HG02852 (cell line): ENCODE results near the gene SKA2.
"Not testable (repeated sequence)": the region's sequence is repeated elsewhere in the genome, so short reads cannot be mapped to it uniquely, and the experiment has no call there.

Experiments used
- ATAC-seq: cut with Tn5 transposase; IDR thresholded peaks from one replicate; pipeline ENCODE4 v1.9.1; 2021; ENCODE audit warnings: mild to moderate bottlenecking, moderate library complexity; ENCODE audit not compliant: unreplicated experiment

The SKA2 gene

GRCh38 chr17:59152925-59153324 is 2.1 kb downstream of the SKA2 start:
- ATAC-seq = no peak

DNA sequence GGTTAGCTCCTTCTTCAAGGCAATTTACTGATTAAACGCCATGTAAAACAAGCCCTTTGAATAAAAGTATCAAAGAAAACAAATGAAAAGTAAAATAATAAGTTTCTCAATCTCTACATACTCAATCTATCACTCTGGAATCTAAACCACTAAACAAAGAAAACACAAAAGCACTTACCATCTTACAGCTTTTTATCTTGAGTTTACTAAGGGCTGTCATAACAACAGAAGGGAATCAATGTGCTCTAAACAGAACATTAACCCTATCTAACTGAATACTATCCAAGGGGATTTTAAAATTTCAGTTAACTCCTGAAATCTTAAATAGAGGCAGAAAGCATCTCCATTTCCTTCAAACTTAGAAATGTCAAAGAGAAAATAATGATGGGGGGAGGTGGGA is 3.4 kb downstream of the SKA2 start:
- ATAC-seq = no peak

- no peak for ATAC-seq
Measured at GRCh38 chr17:59151006-59151405, 4.0 kb downstream of the SKA2 start.

- ATAC-seq = no peak
Measured at GRCh38 chr17:59149841-59150511, 5.0 kb downstream of the SKA2 start.

- ATAC-seq = no peak
Measured at GRCh38 chr17:59149051-59149450, 5.9 kb downstream of the SKA2 start.

DNA sequence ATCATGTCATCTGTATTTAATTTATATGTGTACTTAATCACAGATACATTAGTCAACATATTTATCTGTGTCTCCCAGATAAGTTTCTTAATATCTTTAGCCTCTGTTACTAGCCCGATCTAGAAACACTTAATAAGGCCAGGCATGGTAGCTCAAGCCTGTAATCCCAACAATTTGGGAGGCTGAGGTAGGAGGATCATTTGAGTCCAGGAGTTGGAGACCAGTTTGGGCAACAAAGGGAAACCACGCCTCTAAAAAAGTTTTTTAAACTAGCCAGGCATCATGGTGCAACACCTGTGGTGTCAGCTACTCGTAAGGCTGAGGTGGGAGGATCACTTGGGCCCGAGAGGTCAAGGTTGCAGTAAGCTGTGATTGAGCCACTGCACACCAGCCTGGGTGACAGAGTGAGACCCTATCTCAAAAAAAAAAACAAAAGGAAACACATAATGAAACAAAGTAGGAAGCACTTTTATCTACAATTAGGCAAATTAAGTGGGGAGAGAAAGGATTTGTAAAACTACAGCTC is 9.4 kb downstream of the SKA2 start:
- ATAC-seq = no peak

GRCh38 chr17:59141860-59142259 is 13.1 kb downstream of the SKA2 start:
- ATAC-seq = no peak

GRCh38 chr17:59139939-59140338 is 15.0 kb downstream of the SKA2 start:
- ATAC-seq = no peak

DNA sequence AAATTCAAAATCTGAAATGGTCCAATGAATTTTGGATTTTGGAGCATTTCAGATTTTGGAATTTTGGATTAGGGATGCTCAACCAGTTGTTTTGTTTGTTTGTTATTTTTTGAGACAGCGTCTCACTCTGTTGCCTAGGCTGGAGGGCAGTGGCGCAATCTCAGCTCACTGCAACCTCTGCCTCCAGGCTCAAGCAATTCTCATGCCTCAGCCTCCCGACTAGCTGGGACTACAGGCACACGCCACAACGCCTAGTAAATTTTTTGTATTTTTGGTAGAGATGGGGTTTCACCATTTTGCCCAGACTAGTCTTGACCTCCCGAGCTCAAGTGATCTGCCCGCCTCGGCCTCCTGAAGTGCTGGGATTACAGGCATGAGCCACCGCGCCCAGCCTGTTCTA is 16.6 kb downstream of the SKA2 start:
- not testable (repeated sequence) for ATAC-seq

DNA sequence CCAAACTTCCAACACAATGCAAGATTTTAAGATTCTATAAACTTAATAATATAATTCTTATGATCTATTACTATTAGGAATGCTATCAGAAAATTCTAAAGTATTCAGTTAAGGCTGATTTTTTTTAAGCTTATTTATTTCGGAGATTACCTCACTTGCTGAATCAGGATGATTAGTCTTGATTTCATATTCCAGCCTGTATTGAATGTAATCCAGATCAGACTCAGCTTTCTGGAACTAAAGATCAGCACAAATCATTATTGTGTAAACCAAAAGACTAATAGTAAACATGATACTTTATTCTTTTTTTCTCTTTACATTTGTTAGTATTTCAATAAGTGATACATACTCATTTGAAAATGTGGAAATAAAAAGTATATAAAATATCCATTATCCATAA is 23.9 kb downstream of the SKA2 start:
- ATAC-seq = no peak

DNA sequence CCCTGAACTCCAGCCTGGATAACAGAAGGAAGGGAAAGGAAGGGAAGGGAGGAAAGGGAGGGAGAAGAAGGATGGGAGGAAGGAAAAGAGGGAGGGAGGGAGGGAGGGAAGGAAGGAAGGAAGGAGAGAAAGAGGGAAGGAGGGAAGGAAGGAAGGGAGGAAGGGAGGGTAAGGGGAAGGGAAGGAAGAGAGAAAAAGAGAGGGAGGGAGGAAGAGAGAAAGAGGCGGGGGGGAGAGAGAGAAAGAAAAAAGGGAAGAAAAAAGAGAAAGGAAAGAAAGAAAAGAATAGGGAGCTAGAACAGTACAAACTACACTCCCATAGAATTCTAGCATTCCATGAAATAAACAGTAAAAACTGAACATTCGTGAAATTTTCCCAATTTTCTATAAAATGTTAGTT is 25.2 kb downstream of the SKA2 start:
- no peak for ATAC-seq

GRCh38 chr17:59126809-59127417 is 28.1 kb downstream of the SKA2 start:
- no peak for ATAC-seq

- ATAC-seq = peak; percentile 56
Measured at GRCh38 chr17:59124665-59125064, 30.3 kb downstream of the SKA2 start.

DNA sequence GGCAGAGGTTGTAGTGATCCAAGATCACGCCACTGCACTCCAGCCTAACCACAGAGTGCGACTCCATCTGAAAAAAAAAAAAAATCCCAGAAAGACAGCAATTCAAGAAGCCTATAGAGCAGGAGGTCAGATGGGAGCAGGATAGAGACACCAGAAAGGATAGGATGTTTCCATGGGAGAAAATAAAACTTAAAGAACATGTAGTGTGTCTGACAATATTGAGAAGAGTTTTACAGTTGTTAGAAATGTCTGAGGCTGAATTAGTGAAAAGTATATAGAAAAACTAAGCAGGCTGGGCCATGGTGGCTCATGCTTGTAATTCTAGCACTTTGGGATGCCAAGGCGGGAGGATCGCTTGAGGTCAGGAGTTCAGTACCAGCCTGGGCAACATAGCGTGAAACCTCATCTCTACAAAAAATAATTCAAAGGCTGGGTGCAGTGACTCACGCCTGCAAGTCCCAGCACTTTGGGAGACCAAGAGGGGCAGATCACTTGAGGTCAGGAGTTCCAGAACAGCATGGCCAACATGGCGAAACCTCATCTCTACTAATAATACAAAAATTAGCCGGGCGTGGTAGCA is 33.0 kb downstream of the SKA2 start:
- ATAC-seq = no peak

DNA sequence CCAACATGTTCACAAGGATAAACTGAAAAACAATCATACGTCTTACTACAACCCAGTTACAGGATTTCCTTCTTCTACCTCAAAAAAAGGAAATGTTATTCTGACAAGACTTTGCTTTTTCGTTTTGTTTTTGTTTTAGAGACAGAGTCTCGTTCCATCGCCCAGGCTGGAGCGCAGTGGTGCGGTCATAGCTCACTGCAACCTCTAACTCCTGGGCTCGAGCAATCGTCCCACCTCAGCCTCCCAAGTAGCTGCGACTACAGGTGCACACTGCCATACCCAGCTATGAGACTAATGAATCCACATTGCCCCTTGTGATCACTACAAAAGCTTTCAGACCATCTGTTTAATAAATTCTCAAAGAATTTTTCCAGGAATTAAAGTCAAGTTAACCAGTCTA is 39.5 kb downstream of the SKA2 start:
- no peak for ATAC-seq

DNA sequence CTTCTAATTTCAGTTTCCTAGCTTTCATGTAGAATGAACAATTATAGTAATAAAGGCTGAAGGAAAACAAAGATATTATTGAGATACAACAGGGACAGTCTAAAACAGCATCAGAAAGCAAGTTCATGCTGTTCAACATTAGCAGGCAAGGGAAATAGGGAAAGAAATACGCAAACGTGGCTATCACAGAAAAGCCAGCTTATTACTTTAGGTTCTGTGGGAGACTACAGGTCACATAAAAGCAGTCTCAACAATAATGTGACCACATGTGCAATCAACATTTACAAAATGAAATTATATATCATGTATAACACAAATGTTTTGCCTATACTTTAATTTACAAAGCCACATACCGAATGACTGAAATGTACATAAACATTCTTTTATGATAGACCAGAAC is 43.4 kb downstream of the SKA2 start:
- ATAC-seq = no peak

DNA sequence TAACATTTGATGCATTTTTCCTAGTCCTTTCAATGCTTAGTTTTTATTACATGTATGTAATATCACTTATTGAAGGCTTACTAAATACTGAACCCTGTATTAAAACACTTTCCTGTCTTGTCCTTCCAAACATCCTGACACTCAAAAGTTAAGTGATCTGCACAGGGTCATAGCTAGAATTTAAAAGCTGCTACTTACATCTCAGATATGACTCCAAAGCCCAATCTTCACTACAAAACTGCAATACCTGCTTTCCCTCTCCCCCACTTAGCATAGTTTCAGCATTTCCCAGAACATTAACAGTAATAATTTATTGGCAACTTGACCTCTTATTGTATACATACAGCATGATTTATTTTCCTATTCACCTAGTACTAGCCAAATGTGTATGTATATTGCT is 44.0 kb downstream of the SKA2 start:
- no peak for ATAC-seq

DNA sequence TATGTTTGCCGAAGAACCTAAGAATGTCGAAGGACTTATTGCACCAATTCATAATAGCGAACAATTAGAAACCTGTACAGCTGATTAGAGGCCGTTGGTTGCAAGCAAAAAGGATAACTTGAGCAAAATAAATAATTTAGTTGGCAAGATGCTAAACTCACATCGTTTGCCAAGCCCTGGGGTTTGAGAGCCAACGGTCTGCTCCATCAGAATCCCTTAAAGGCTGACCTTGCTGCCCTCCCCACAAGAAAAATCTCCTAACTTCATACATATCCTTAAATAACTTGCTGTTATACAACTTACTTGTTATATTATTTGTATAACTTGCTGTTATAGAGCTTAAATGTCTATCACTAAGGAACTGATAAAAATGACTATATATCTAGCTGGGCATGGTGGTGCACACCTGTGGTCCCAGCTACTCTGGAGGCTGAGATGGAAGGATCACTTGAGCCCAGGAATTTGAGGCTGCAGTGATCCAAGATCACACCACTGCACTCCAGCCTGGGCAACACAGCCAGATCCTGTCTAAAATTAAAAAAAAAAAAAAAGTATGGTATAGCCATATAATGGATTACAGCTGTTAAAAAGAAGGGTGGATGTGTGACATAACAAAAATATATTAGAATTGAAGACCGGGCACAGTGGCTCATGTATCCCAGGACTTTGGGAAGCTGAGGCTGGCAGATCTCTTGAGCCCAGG is 46.4 kb downstream of the SKA2 start:
- no peak for ATAC-seq

DNA sequence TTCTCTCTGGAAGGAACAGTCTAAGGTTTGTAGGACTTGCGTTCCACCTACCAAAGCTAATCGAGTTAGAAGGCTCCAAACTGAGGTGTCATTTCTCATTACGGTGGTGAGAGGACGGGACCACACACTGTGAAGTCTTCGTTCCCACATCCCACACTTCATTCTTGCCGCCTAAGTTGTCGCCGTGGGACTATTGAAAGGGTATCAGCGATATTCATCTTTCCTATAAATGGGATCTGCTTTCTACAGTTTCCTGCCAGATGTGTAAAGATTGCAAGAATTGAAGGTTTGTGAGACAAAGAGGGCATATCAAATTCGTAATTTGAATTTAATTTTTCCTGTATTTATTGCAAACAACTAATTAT is 47.7 kb downstream of the SKA2 start:
- no peak for ATAC-seq

- peak; percentile 91 for ATAC-seq
Measured at GRCh38 chr17:59106463-59107305, 48.3 kb downstream of the SKA2 start, which contains the start of gene TRIM37. TSS of gene TRIM37 (minus strand) at chr17:59106880. CDS start at chr17:59106461, 419 bp downstream.
